ENCODE data around the gene PRR7.
"Not testable (repeated sequence)": the region's sequence is repeated elsewhere in the genome, so short reads cannot be mapped to it uniquely, and the experiment has no call there.

PRR7 gene

GRCh38 chr5:177446200-177447065, at the start of gene PRR7:
TSS of gene PRR7 (plus strand) at chr5:177446814. CDS start at chr5:177455068, 8,254 bp downstream.
- DNase-seq, result peak; percentile 29 to 33

- no peak for DNase-seq
Measured at GRCh38 chr5:177397875-177398390, 48.7 kb upstream of the PRR7 start.

GRCh38 chr5:177399997-177400868, 46.4 kb upstream of the PRR7 start, which contains the start of gene PFN3:
TSS of gene PFN3 (minus strand) at chr5:177400661. CDS start at chr5:177400576, 85 bp downstream.
- no peak for DNase-seq

GRCh38 chr5:177402271-177403043, 44.2 kb upstream of the PRR7 start:
- peak; percentile 76 to 92 for DNase-seq

- peak in 1 of 2 experiments; percentile 50 for DNase-seq
Measured at GRCh38 chr5:177403102-177403791, 43.4 kb upstream of the PRR7 start.

GRCh38 chr5:177403792-177404640, 42.6 kb upstream of the PRR7 start:
- peak; percentile 50 to 57 for DNase-seq

GRCh38 chr5:177404641-177405179, 41.9 kb upstream of the PRR7 start:
- DNase-seq, result no peak

- no peak for DNase-seq
Measured at GRCh38 chr5:177405312-177405711, 41.3 kb upstream of the PRR7 start.

- no peak for DNase-seq
Measured at GRCh38 chr5:177405805-177406204, 40.8 kb upstream of the PRR7 start.

GRCh38 chr5:177409043-177409801, 37.4 kb upstream of the PRR7 start, which contains the start of gene F12:
TSS of gene F12 (minus strand) at chr5:177409564. CDS start at chr5:177409527, 37 bp downstream.
- DNase-seq, result no peak

GRCh38 chr5:177410575-177410974, 36.0 kb upstream of the PRR7 start:
- no peak for DNase-seq

GRCh38 chr5:177412603-177413233, 33.9 kb upstream of the PRR7 start:
- DNase-seq, result no peak

GRCh38 chr5:177414481-177414880, 32.1 kb upstream of the PRR7 start:
- DNase-seq, result no peak

GRCh38 chr5:177417081-177417480, 29.5 kb upstream of the PRR7 start:
- not testable (repeated sequence) for DNase-seq

GRCh38 chr5:177419046-177419445, 27.6 kb upstream of the PRR7 start:
- DNase-seq, result no peak

- not testable (repeated sequence) for DNase-seq
Measured at GRCh38 chr5:177420472-177420871, 26.1 kb upstream of the PRR7 start.

GRCh38 chr5:177421062-177421798, 25.4 kb upstream of the PRR7 start:
- DNase-seq, result no peak

GRCh38 chr5:177423671-177424070, 22.9 kb upstream of the PRR7 start:
- no peak for DNase-seq

Data from NCI-H187 (cell line).